ENCODE measurements around the gene RSL24D1.

The RSL24D1 gene

GRCh38 chr15:55238877-55239276 is 42.1 kb upstream of the RSL24D1 start:
- no peak for TF ChIP-seq CTCF (IDR thresholded peaks at IDR 0.05; ENCODE audit: low read depth, low read length)

GRCh38 chr15:55237219-55238130 is 40.7 kb upstream of the RSL24D1 start:
- TF ChIP-seq CTCF (IDR thresholded peaks at IDR 0.05; ENCODE audit: low read depth, low read length): no peak
- no peak overlapping the region for H3K4me3 ChIP-seq (ENCODE audit: low read depth, low read length)

More at GRCh38 chr15:55238877-55239276, 42.1 kb upstream of the RSL24D1 start:
- no peak overlapping the region for H3K4me3 ChIP-seq (ENCODE audit: low read depth, low read length)

- H3K4me3 ChIP-seq (ENCODE audit: low read depth, low read length): no peak overlapping the region
- TF ChIP-seq CTCF (IDR thresholded peaks at IDR 0.05; ENCODE audit: low read depth, low read length): no peak
These were observed 38.9 kb upstream of the RSL24D1 start for GRCh38 chr15:55235546-55236036.

GRCh38 chr15:55234800-55235104 is 38.0 kb upstream of the RSL24D1 start:
- H3K4me3 ChIP-seq (ENCODE audit: low read depth, low read length): no peak overlapping the region
- no peak for TF ChIP-seq CTCF (IDR thresholded peaks at IDR 0.05; ENCODE audit: low read depth, low read length)

GRCh38 chr15:55234104-55234799 is 37.5 kb upstream of the RSL24D1 start:
- no peak overlapping the region for H3K4me3 ChIP-seq (ENCODE audit: low read depth, low read length)
- no peak for TF ChIP-seq CTCF (IDR thresholded peaks at IDR 0.05; ENCODE audit: low read depth, low read length)

GRCh38 chr15:55231455-55231854 is 34.7 kb upstream of the RSL24D1 start:
- H3K4me3 ChIP-seq (ENCODE audit: low read depth, low read length): no peak overlapping the region
- TF ChIP-seq CTCF (IDR thresholded peaks at IDR 0.05; ENCODE audit: low read depth, low read length): no peak

- no peak for TF ChIP-seq CTCF (IDR thresholded peaks at IDR 0.05; ENCODE audit: low read depth, low read length)
- no peak overlapping the region for H3K4me3 ChIP-seq (ENCODE audit: low read depth, low read length)
These were observed 34.2 kb upstream of the RSL24D1 start for GRCh38 chr15:55230953-55231352.

Measured in WI38 (cell line).